ENCODE results near the gene KCNE3.

Gene KCNE3

GRCh38 chr11:74466916-74467885 lies at the start of gene KCNE3:
Gene KCNE3 (minus strand): TSS chr11:74467549. CDS start chr11:74457563, 9,986 bp downstream.
- no peak for DNase-seq

GRCh38 chr11:74507582-74507981 lies 40.2 kb upstream of the KCNE3 start:
- no peak for DNase-seq

- no peak for DNase-seq
Observed at GRCh38 chr11:74506823-74507222, 39.5 kb upstream of the KCNE3 start.

- DNase-seq: no peak
Observed at GRCh38 chr11:74505911-74506310, 38.6 kb upstream of the KCNE3 start.

GRCh38 chr11:74504100-74504691 lies 36.8 kb upstream of the KCNE3 start:
- no peak for DNase-seq

- DNase-seq: no peak
Observed at GRCh38 chr11:74494916-74495315, 27.6 kb upstream of the KCNE3 start.

- DNase-seq: peak; percentile 21
Observed at GRCh38 chr11:74493791-74494630, 26.7 kb upstream of the KCNE3 start.

GRCh38 chr11:74492974-74493790 lies 25.8 kb upstream of the KCNE3 start, which contains the start of gene LIPT2:
Gene LIPT2 (minus strand): TSS chr11:74493724. CDS start chr11:74493703, 21 bp downstream.
- peak; percentile 97 for DNase-seq

GRCh38 chr11:74492084-74492483 lies 24.7 kb upstream of the KCNE3 start:
- no peak for DNase-seq

- no peak for DNase-seq
Observed at GRCh38 chr11:74490941-74491340, 23.6 kb upstream of the KCNE3 start.

GRCh38 chr11:74487875-74488274 lies 20.5 kb upstream of the KCNE3 start:
- DNase-seq: no peak

- no peak for DNase-seq
Observed at GRCh38 chr11:74485868-74486267, 18.5 kb upstream of the KCNE3 start.

- DNase-seq: no peak
Observed at GRCh38 chr11:74480688-74481417, 13.5 kb upstream of the KCNE3 start.

GRCh38 chr11:74479732-74480123 lies 12.4 kb upstream of the KCNE3 start:
- no peak for DNase-seq

- DNase-seq: no peak
Observed at GRCh38 chr11:74478877-74479731, 11.8 kb upstream of the KCNE3 start.

- DNase-seq: no peak
Observed at GRCh38 chr11:74476536-74476935, 9.2 kb upstream of the KCNE3 start.

GRCh38 chr11:74474316-74474715 lies 7.0 kb upstream of the KCNE3 start:
- no peak for DNase-seq

GRCh38 chr11:74473382-74474173 lies 6.2 kb upstream of the KCNE3 start:
- DNase-seq: no peak

GRCh38 chr11:74471668-74472429 lies 4.5 kb upstream of the KCNE3 start:
- DNase-seq: no peak

All from NCI-H1436 (cell line).